ENCODE results near the gene NXF1. TPM values are rescaled to one million over a fixed set of nuclear protein-coding genes. Genes with fewer than 3 reads are reported as not detected.
"Not testable (repeated sequence)": the region's sequence is repeated elsewhere in the genome, so short reads cannot be mapped to it uniquely, and the experiment has no call there.

The NXF1 gene
- total RNA-seq, 2 experiments from 2014 or later = 107 to 111 TPM

GRCh38 chr11:62841361-62842170 lies 36.3 kb upstream of the NXF1 start:
- DNase-seq = peak; percentile 76
- no peak overlapping the region for H3K27ac Mint-ChIP-seq
- peaks cover 28% of the 10 kb centered on the region for H3K4me1 Mint-ChIP-seq
- no peaks in the 10 kb centered on the region for H3K27me3 Mint-ChIP-seq
- peaks cover 19% of the 10 kb centered on the region for H3K36me3 Mint-ChIP-seq
- no peak overlapping the region for H3K4me3 Mint-ChIP-seq
- H3K9me3 Mint-ChIP-seq = no peaks in the 10 kb centered on the region

GRCh38 chr11:62840721-62841360 lies 35.6 kb upstream of the NXF1 start:
- H3K27ac Mint-ChIP-seq = not testable (repeated sequence)

GRCh38 chr11:62839050-62839945 lies 34.1 kb upstream of the NXF1 start, which contains the start of gene WDR74:
Gene WDR74 (minus strand): TSS chr11:62839590. CDS start chr11:62839570, 20 bp downstream.
- no peaks in the 10 kb centered on the region for H3K27me3 Mint-ChIP-seq
- peaks cover 29% of the 10 kb centered on the region for H3K36me3 Mint-ChIP-seq
- no peaks in the 10 kb centered on the region for H3K9me3 Mint-ChIP-seq
- no peak within 1 kb of the TSS for H3K4me3 Mint-ChIP-seq
- peak; percentile 92 for DNase-seq
- no peak within 1 kb of the TSS for H3K27ac Mint-ChIP-seq
- H3K4me1 Mint-ChIP-seq = peaks cover 45% of the 10 kb centered on the region

More at GRCh38 chr11:62840721-62841360, 35.6 kb upstream of the NXF1 start:
- peak; percentile 85 for DNase-seq
- Mint-ChIP-seq H3K4me1 (peaks cover 32% of the 10 kb centered on the region), H3K36me3 (peaks cover 21% of the 10 kb centered on the region)
- H3K9me3 Mint-ChIP-seq, H3K27me3 Mint-ChIP-seq, H3K4me3 Mint-ChIP-seq: not testable (repeated sequence)

GRCh38 chr11:62835336-62835735 lies 30.1 kb upstream of the NXF1 start:
- no peak for DNase-seq
- H3K27ac Mint-ChIP-seq = no peak overlapping the region
- no peak overlapping the region for H3K4me3 Mint-ChIP-seq
- no peaks in the 10 kb centered on the region for H3K9me3 Mint-ChIP-seq
- H3K4me1 Mint-ChIP-seq = peaks cover 53% of the 10 kb centered on the region
- no peaks in the 10 kb centered on the region for H3K27me3 Mint-ChIP-seq
- peaks cover 38% of the 10 kb centered on the region for H3K36me3 Mint-ChIP-seq

- Mint-ChIP-seq H3K9me3 (no peaks in the 10 kb centered on the region), H3K4me3 (peak within 1 kb of the TSS; percentile 91), H3K36me3 (peaks cover 24% of the 10 kb centered on the region), H3K4me1 (peaks cover 45% of the 10 kb centered on the region), H3K27ac (peak within 1 kb of the TSS; percentile 96), H3K27me3 (no peaks in the 10 kb centered on the region)
- DNase-seq = no peak
Observed at GRCh38 chr11:62832336-62833234, 27.3 kb upstream of the NXF1 start, which contains the start of gene TEX54. Gene TEX54 (minus strand): TSS chr11:62832841.

GRCh38 chr11:62831520-62832335 lies 26.5 kb upstream of the NXF1 start, which contains the start of gene STX5:
Gene STX5 (minus strand): TSS chr11:62832051. CDS start chr11:62831243, 808 bp downstream.
- Mint-ChIP-seq H3K4me1 (peaks cover 41% of the 10 kb centered on the region), H3K27me3 (no peaks in the 10 kb centered on the region), H3K9me3 (no peaks in the 10 kb centered on the region)

GRCh38 chr11:62830904-62831519 lies 25.8 kb upstream of the NXF1 start:
- peaks cover 17% of the 10 kb centered on the region for H3K36me3 Mint-ChIP-seq
- peak overlapping the region; percentile 96 for H3K27ac Mint-ChIP-seq
- H3K27me3 Mint-ChIP-seq = no peaks in the 10 kb centered on the region
- H3K4me3 Mint-ChIP-seq = peak overlapping the region; percentile 91
- no peaks in the 10 kb centered on the region for H3K9me3 Mint-ChIP-seq
- DNase-seq = no peak
- peaks cover 37% of the 10 kb centered on the region for H3K4me1 Mint-ChIP-seq

More at GRCh38 chr11:62831520-62832335, 26.5 kb upstream of the NXF1 start, which contains the start of gene STX5:
- Mint-ChIP-seq H3K27ac (peak within 1 kb of the TSS; percentile 96), H3K36me3 (peaks cover 21% of the 10 kb centered on the region), H3K4me3 (peak within 1 kb of the TSS; percentile 91)
- DNase-seq = peak; percentile 99

GRCh38 chr11:62828130-62828529 lies 22.9 kb upstream of the NXF1 start:
- not testable (repeated sequence) for H3K4me3 Mint-ChIP-seq, H3K9me3 Mint-ChIP-seq, H3K27me3 Mint-ChIP-seq, DNase-seq, H3K27ac Mint-ChIP-seq, H3K36me3 Mint-ChIP-seq
- H3K4me1 Mint-ChIP-seq = peaks cover 18% of the 10 kb centered on the region

- Mint-ChIP-seq H3K36me3 (no peaks in the 10 kb centered on the region), H3K27ac (no peak overlapping the region)
- no peak for DNase-seq
Observed at GRCh38 chr11:62823677-62824076, 18.4 kb upstream of the NXF1 start.

GRCh38 chr11:62817129-62817528 lies 11.9 kb upstream of the NXF1 start:
- no peaks in the 10 kb centered on the region for H3K36me3 Mint-ChIP-seq
- no peak overlapping the region for H3K4me3 Mint-ChIP-seq
- H3K27me3 Mint-ChIP-seq = no peaks in the 10 kb centered on the region
- H3K9me3 Mint-ChIP-seq = no peaks in the 10 kb centered on the region
- no peak for DNase-seq
- H3K4me1 Mint-ChIP-seq = peaks cover 2% of the 10 kb centered on the region
- no peak overlapping the region for H3K27ac Mint-ChIP-seq

More at GRCh38 chr11:62823677-62824076, 18.4 kb upstream of the NXF1 start:
- Mint-ChIP-seq H3K27me3 (no peaks in the 10 kb centered on the region), H3K9me3 (no peaks in the 10 kb centered on the region), H3K4me3 (no peak overlapping the region), H3K4me1 (peaks cover 3% of the 10 kb centered on the region)

GRCh38 chr11:62816557-62816956 lies 11.3 kb upstream of the NXF1 start:
- Mint-ChIP-seq H3K36me3 (no peaks in the 10 kb centered on the region), H3K4me1 (peaks cover 2% of the 10 kb centered on the region), H3K9me3 (no peaks in the 10 kb centered on the region)

GRCh38 chr11:62811659-62812058 lies 6.4 kb upstream of the NXF1 start:
- Mint-ChIP-seq H3K36me3 (no peaks in the 10 kb centered on the region), H3K9me3 (no peaks in the 10 kb centered on the region), H3K27me3 (no peaks in the 10 kb centered on the region), H3K27ac (no peak overlapping the region), H3K4me3 (no peak overlapping the region), H3K4me1 (peaks cover 1% of the 10 kb centered on the region)
- no peak for DNase-seq

More at GRCh38 chr11:62816557-62816956, 11.3 kb upstream of the NXF1 start:
- DNase-seq = no peak
- Mint-ChIP-seq H3K27ac (no peak overlapping the region), H3K4me3 (no peak overlapping the region), H3K27me3 (no peaks in the 10 kb centered on the region)

GRCh38 chr11:62810748-62811147 lies 5.5 kb upstream of the NXF1 start:
- Mint-ChIP-seq H3K9me3 (no peaks in the 10 kb centered on the region), H3K27ac (no peak overlapping the region), H3K36me3 (no peaks in the 10 kb centered on the region), H3K4me1 (peaks cover 9% of the 10 kb centered on the region), H3K27me3 (no peaks in the 10 kb centered on the region), H3K4me3 (no peak overlapping the region)
- no peak for DNase-seq

Data from activated naive CD8-positive, alpha-beta T cell treated with anti-CD3 and anti-CD28 coated beads for 36 hours (primary cell).